OCI-LY7 (cell line): ENCODE measurements around the gene CACNG3.

Experiments
- CTCF ChIP-seq: fragments of 200-600 bp; sonication (generic); conservative IDR thresholded peaks from 2 replicates; pipeline ENCODE4 v1.5.1; 2014; ENCODE audit warnings: mild to moderate bottlenecking, antibody characterized with exemption, low read length, moderate library complexity, mixed read lengths
- EZH2phosphoT487 ChIP-seq: fragments of 200-600 bp; sonication (generic); IDR thresholded peaks from 2 replicates; pipeline ENCODE4 v1.6.1; 2018; ENCODE audit warnings: low read depth, borderline replicate concordance, mild to moderate bottlenecking, mixed run types, antibody characterized with exemption, low read length, moderate library complexity, mixed read lengths

GRCh38 chr16:24232936-24233335 is 23.2 kb upstream of the CACNG3 start:
- TF ChIP-seq CTCF: no peak
- TF ChIP-seq EZH2phosphoT487: no peak
